HL-60/S4 treated with phorbol 12-myristate 13-acetate at 8.2 ng/mL for 4 days and 3 days (cell line): Measurements from ENCODE around the gene FLT1.

Source experiments
- in situ Hi-C: fragments of 300-500 bp; cut with MboI; formaldehyde crosslinking; loops from 2 replicates; pipeline ENCODE4 v1.15.0; 2022; ENCODE audit warnings: low sequenced_read_pairs

Gene FLT1

DNA sequence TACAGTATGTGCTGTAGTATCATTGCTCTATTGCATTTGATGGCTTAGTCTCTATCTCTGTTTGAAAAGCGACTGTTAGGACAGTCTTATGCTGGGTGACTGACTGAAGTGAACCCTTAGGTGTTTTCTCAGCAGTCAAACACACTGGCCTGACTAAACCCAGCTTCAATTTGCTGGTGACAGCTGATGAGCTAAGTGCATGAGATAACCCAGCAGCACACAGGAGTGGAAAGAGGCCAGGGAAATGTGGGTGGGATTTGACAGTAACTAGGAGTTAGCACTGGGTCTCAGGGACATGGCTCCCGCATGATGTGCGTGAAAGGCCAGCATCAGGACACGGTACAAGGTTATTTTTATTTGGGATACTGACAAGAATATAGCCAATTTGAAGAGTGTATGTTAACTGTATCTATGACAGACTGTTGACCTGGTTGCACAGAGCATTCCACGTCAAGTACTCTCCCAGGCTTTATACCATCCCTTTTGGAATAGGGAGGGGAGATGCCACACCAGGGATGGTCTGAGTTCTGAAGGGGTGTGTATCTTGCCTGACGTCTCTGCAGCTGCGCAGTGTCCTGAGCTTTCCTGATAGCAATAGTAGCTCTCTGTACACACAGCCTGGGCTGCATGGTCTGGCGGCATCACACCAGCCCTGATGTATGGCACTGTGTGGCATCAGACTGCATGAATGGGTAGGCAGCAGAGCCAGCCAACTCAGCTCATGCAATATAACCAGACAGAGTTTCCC, 144.8 kb downstream of the FLT1 start:
- in situ Hi-C loops: no loop called here

DNA sequence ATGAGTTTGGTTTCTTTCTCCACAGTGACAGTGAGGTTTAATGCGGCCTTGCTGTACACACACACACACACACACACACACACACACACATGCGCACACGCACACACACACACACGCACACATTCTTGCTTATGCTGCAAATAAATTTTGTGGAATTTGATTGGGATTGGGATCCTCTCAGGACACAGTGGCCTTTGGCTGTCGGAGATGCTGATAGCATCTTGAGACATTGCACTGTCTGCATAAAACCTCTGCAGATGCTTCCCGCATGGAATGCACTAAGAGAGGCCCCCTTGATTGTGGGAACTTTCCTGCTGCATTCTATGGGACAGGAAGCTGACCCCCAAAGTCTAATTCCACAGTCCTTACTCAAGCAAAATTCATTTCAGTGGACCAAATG, 145.6 kb downstream of the FLT1 start:
- in situ Hi-C loops: no loop called here

DNA sequence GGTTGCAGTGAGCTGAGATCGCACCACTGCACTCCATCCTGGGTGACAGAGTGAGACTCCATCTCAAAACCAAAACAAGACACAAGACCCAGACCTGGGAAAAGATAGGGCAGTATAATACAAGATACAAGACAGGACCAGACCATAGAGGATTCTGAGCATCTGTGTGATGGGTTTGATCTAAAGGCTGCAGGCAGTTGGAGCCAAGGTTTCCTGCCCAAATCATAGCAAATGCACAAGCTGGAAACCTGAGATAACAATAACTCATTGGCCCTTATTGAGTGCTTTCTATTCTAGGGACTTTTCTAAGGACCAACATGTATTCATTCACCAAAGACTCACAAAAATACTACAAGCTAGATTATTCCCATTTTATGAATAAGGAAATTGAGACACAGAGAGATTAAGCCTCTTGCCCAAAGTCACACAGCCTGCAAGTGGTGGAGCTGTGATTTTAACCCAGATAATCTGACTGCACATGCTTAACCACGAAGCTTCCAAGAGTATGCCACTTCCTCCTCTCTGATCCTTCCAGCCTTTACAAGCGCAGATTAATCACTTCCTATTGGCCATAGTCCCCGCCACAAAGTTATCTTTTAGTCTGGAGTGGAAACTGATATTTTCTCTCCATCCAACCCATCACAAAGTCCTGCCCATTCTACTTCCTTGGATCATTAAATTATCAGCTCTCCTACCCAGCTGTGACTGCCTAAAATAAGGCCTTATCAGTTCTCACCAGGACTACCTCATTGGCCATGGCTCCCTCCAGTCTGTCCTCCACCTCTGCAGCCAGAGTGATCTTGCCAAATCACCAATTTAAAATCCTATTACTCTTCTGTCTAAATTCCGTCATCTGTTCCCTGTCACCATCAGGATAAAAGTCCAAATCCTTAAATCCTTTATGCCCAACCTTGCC, 147.2 kb downstream of the FLT1 start:
- in situ Hi-C loops: no loop called here

DNA sequence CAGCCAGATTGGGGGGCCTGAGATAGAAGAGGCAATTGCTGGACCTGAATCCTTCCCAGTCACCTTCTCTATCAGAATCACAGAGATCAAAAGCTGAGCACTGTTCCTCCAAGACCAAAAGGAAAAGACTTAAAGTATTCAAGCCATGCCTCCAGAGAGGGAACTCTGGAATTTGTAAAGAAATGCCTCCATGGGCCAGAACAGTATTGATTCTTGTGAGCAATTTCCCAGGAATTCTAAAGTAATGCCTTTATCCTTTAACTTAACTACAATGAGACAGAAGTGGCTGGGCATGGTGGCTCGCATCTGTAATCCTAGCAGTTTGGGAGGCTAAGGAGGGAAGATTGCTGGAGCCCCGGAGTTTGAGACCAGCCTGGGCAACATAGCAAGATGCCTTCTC, 148.8 kb downstream of the FLT1 start:
- in situ Hi-C loops: no loop called here

DNA sequence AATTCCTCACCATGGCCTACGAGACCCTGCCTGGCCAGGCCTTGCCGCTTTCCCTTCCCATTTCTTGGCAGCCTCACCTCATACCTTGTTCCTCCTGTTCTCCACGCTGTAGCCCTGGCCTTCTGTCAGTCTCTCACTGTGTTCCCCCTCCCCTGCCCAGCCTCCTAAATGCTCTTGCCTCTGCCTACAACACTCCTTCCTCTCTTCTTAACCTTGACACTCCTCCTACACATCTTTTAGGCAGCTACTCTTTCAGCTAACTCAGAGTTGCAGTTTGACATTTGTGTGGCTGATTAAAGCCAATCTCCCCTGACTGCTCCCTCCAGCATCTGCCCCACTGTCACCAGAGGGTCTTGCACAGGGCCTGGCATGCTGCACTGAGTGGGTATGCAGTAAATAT, 150.8 kb downstream of the FLT1 start:
- in situ Hi-C loops: no loop called here

DNA sequence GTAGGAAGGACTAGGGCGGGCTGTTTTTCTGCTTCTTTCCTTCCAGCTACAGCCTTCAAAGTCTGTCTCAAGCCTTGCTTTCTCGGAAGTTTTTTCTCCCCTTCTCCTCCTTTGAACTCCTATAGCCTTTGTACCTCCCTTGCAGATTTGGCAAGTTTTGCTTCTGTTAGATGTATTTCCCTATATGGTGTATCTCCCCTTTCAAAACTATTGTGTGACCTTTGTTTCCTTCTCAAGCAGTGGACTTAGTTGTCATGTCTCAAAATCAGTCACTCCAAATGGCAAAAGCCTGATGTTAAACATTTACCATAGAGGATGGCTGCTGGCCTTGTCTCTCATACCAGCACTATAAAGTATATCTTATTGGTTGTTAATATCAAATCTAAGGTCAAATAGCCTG, 152.7 kb downstream of the FLT1 start:
- in situ Hi-C loops: no loop called here

DNA sequence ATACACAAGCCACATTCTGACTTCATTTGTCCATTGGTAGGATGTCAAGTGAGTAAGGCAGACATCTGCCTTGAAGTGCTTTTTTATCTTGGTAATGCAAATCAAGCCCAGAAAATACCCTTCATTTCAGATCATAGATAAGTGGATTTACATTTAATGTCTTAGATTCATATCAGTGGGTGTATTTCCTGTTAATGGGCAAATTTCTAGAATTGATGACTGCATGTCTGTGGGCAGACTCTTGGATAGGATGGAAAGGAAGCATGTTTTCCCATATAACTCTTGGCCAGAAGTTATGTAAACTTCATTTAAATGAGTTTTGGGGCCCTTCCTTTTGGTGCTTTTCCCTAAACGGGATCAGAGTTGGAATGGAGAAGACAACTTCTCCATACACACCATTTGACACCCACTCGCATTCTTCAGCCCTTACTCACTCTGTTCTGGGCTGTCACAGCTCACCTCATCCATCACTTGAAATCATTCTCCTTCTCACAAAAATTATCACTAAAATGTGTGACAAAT, 154.6 kb downstream of the FLT1 start:
- in situ Hi-C loops: no loop called here

DNA sequence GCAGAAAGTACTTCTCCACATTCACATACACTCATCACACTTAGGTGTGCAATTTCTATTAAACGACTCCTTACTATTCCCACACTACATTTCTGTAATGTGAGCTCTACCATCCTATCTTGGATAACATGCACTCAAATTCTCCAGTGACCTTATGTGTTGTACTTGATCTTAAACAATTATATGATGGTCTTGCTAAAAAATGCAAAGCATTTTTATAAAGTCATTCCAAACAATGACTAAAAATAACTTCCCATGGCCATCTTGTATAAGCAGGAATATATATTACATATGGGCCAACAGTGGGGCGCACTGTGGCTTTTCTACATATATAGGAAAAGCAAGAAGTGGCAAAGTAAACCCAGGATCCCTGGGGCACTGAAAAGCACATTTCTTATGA, 155.5 kb downstream of the FLT1 start:
- in situ Hi-C loops: no loop called here

DNA sequence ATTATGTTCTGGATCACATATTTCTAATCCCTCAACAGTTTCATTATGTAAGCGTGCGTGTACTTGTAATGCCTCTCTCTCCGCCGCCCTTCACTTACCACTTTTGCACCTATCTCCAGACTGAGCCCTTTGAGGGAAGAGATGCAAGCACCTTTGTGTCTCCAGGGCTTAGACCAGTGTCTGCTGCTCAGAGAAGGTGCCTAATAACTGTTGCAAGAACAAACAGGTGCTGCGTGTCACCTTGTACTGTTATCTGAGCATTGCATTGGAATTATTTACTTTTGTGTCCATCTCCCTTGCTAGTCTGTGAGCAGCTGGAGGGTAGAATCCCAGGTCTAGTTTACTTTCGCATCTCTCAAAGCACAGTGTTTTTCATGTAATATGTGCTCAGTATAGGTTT, 156.2 kb downstream of the FLT1 start:
- in situ Hi-C loops: no loop called here

DNA sequence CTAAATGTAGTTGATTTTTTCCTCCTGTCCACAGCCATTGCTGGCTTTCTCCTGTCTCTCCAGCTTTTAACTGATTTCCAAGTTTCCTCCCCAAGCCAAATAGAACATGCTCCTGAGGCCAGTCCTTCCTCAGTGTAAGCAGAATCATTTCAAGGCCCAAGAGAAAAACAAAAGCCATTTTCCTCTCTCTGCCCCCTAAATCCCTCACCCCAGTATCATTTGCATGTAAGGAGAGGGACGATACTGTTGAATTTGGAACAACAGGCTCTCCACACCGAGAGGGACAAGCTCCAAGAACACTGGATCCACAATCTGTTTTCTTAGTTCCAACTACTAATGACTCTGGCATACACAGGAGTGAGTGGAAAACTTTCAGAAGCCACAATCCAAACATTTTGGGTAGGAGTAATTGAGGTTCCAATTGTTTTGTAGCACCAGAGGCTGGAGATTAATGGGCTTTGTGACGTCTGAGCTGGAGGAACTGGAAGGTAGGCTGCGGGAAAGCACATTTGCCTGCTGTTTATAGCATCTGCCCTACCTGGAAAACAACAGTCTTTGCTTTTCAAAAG, 156.8 kb downstream of the FLT1 start:
- in situ Hi-C loops: no loop called here

DNA sequence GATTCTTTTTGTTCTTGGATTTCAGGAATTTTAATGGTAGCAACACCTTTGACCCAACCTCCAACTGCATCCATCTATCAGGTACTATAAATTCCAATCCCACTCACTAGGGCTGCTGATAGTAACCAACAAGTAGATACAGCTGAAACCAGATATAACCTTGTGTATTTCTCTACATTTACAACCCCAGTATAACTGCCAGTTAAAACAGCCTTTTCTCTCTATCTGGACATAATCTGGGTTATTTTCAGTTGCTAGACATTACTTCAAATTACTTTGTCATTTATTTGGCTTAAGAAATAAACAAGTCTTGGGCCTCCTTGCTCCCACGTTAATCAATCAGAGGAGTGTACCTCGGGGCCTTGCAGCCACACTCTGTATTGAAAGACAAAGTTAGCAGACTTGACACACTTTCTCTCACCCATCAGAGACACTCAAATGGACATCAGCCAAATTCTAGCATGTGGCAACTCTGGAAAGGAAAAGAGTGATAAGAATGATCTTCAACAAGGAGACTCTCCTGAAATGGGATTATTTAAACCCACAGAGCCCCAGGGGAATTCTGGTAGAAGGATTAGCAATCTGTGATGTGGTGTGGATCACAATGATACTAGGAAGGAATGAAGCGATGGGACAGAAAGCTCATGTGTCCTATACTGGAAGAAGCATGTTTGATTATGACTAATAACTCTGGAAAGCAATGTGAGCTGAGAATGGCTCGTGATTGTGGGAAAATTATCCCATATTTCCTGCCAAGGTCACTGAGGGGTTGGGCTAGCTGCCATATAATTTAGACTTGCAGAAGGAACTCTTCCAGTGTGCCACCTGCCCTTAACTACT, 157.5 kb downstream of the FLT1 start:
- in situ Hi-C loops: no loop called here

DNA sequence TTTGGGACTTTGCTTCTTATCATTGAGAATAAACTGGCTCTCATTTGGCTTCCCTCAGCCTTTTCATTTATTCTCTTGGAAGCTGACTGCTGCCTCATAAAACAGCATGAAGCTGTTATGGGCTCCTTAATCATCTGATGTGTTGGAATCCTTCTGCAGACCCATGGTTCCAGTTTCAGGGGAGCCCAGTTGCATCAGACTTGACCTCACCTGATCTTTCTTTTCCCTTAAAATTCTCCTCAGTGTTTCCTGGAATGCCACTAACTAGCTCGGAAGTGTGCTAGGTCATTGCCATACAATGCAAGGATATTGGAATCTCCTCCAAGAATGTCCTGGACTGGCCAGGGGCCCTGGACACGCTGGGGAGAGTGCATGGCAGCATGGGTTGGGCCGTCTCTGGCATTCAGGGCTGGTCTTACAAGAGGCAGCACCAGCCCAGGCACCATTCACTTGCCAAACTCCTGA, 158.7 kb downstream of the FLT1 start:
- in situ Hi-C loops: no loop called here

DNA sequence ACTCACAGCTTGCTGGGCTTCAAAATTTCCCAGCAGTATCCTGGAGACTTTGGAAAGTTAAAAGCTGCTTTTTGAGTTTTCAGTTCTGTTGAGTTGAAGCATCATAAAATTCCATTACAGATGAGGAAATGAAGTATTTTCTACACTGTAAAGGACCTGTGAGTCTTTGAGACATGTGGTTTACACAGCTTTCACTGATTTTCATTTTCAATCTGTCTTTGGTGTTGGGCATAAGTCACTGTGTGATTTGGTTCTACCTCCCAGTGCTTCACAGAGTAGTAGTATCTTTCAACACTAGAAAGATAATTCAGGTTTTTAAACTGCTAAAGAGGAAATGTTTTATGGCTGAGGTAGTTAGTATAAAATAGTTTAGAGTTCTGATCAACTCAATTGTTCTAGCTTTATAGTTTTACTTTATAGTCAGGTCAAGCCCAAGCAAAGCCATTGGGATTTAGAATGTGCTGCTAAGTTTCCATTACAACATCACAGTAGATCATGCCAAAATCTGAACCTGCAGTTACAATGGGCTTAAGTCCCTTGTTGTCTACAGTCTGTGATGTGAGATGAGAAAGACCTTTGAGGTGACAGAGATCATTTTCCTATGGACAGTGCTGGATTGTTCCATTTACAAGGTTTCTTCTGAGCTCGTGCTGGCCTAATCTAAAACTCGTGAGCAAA, 161.6 kb downstream of the FLT1 start:
- in situ Hi-C loops: no loop called here

DNA sequence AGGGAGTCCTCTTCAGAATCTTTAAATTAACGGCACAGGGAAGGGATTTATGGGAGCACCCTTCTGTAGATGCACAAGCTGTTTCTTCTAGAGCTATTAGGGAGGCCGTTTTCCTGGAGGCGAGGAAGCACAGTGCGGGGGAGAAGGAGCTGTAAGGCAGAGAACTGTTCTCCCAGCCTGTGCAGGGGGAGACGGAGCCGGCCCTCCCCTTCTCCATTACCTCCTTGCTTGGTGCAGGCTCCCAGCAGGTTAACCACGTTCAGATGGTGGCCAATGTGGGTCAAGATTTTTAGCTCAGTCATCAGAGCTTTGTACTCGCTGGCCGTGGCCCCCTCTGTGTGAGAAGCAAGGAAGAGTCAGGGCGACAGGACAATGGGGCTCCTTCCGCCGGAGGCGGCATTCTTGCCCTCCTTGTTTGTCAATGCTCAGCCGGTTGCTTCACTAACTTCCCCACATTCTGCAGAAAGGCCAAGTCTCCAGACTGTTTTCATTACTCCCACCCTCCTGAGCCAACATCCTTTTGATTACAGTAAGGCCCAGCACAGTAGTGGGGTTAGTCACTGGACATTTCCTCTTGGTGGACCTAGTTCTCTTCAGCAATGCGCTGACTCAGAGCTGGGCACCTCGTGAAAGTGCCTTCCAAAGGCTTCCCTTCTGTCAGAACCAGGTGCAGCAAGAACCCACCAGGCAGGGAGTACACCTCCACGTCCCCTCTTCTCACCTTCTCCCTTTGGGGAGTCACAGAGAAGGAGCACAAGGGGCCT, 165.4 kb downstream of the FLT1 start:
- in situ Hi-C loops: no loop called here

DNA sequence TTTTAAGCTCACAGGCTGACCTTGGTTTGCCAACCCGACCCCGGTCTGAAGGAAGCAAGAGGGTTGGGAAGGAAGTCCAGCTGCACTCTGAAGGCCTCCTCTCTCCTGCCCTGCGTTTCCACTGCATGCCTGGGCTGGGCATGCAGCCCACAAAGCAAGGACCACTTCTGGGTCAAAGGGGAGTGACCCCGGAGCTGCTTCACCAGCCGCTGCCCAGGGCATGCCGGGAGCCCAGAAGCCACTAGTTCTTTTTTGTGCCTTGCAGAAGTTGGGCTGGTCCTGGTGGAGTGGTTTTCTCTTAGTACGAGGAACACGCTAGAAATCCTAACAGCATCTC, 166.7 kb downstream of the FLT1 start:
- in situ Hi-C loops: no loop called here

DNA sequence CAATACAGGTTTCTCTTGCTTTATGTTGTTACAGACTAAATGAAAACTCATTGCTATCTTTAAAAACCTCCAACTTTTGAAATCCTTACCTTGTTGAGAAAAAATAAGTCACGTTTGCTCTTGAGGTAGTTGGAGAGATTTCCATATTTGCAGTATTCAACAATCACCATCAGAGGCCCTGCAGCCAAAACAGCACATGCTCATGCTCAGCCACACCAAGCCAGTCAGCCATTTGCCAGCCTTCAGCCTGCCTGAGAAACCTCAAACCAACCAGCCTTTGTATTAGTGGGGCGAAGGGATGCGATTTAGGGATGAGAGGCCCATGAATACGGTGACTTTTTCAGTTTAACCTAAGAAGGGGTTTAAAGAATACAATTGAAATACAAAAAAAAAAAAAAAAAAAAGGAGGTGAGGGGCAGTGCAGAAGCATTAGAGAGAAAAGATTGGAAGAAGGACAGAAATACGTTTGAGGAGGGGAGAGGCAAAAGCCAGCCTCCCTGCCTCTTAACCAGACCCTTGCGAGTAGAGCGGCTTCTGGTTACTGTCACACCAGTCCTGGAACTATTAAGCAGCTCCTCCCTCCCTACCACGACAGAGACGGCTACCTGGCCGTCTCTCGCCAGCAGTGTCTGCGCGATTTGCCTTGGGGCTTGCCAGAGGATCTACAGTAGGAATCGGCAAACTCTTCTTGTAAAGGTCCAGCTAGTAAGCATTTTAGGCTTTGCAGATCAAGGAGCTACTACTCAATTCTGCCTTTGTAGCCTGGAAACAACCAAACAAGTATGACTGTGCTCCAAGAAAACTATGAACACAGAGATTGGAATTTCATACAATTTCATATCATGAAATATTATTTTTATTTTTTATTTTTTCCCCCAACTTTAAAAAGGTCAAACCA, 167.3 kb downstream of the FLT1 start:
- in situ Hi-C loops: no loop called here

DNA sequence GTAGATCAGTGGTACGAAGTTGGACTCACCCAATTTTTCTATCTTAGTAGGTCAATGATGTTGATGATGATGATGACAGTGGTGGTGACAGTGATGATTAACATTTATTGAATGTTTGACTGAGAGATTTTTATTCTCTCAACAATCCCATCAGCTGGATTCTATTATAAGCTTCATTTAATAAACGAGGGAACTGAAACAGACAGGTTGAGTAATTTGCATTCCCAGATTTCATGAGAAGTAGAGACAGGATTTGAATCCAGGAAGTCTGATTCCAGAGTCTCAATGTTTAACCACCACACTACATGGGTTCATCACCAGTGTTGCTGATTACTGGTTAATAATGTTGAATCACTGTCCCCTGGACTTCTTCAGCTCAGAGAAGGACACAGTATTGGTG, 168.9 kb downstream of the FLT1 start:
- in situ Hi-C loops: no loop called here

DNA sequence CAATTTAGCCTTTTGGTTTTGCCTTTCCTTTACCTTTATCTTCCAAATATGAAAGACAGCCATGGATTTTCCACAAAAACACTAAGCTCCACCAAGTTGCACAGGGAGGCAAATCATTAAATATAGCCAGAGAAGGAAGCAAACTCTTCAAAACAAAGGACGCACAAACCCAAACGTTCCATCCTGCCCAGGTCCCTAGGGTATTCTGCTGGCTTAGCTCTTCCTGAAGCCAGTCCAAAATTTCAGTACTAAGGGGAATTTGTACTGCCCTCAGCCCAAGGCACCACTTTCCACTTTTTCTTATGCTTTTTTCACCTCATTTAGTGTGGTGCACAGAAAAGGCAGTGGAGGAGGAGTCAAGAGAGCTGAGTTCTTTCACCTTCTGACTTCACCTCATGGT, 169.9 kb downstream of the FLT1 start:
- in situ Hi-C loops: no loop called here
